ENCODE results near the gene PCDHA12.

DNA sequence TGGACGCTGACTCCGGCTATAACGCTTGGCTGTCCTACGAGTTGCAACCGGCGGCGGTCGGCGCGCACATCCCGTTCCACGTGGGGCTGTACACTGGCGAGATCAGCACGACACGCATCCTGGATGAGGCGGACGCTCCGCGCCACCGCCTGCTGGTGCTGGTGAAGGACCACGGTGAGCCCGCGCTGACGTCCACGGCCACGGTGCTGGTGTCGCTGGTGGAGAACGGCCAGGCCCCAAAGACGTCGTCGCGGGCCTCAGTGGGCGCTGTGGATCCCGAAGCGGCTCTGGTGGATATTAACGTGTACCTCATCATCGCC lies 2.1 kb downstream of the PCDHA12 start:
- TF ChIP-seq, protein P1, sequence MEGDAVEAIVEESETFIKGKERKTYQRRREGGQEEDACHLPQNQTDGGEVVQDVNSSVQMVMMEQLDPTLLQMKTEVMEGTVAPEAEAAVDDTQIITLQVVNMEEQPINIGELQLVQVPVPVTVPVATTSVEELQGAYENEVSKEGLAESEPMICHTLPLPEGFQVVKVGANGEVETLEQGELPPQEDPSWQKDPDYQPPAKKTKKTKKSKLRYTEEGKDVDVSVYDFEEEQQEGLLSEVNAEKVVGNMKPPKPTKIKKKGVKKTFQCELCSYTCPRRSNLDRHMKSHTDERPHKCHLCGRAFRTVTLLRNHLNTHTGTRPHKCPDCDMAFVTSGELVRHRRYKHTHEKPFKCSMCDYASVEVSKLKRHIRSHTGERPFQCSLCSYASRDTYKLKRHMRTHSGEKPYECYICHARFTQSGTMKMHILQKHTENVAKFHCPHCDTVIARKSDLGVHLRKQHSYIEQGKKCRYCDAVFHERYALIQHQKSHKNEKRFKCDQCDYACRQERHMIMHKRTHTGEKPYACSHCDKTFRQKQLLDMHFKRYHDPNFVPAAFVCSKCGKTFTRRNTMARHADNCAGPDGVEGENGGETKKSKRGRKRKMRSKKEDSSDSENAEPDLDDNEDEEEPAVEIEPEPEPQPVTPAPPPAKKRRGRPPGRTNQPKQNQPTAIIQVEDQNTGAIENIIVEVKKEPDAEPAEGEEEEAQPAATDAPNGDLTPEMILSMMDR (IDR thresholded peaks at IDR 0.05), result no peak
- TF ChIP-seq POLR2A (IDR thresholded peaks at IDR 0.05), result no peak

Measured in testis (tissue), 2 donors.